WTC11 (cell line): ENCODE results near the gene OGFOD3. TPM values are rescaled to one million over a fixed set of nuclear protein-coding genes. Genes with fewer than 3 reads are reported as not detected.

Experiments
- ATAC-seq: fragments of 200-7000 bp; cut with Tn5 transposase; 2 replicates; pipeline ENCODE4 v1.10.0; 2021; ENCODE audit warnings: mild to moderate bottlenecking, moderate library complexity
- CTCF ChIA-PET: fragments of 300-600 bp; sonication (Branson Sonifier 250); formaldehyde crosslinking; loops from one replicate; lab custom pipeline; 2021; ENCODE audit warnings: antibody characterized with exemption; lab: Charles Lee
- POLR2A ChIA-PET: fragments of 350-600 bp; sonication (Branson Sonifier 250); formaldehyde crosslinking; loops from one replicate; lab custom pipeline; 2021; ENCODE audit warnings: antibody characterized with exemption; lab: Charles Lee
- DNase-seq: peaks from one replicate; pipeline ENCODE4 v3.0.0; 2021; ENCODE audit warnings: low spot score
- H3K27ac Mint-ChIP-seq: 2 replicates; pipeline ENCODE4 v1.8.0; 2021; ENCODE audit warnings: mixed read lengths
- H3K27me3 Mint-ChIP-seq: 2 replicates; pipeline ENCODE4 v1.8.0; 2021; ENCODE audit warnings: low read depth, mild to moderate bottlenecking, moderate library complexity, mixed read lengths
- H3K36me3 Mint-ChIP-seq: 2 replicates; pipeline ENCODE4 v1.8.0; 2021; ENCODE audit warnings: mixed read lengths
- H3K4me1 Mint-ChIP-seq: 2 replicates; pipeline ENCODE4 v1.8.0; 2022; ENCODE audit warnings: mixed read lengths
- H3K4me3 Mint-ChIP-seq: 2 replicates; pipeline ENCODE4 v1.8.0; 2021; ENCODE audit warnings: mild to moderate bottlenecking, moderate library complexity, mixed read lengths
- H3K9me3 Mint-ChIP-seq: 2 replicates; pipeline ENCODE4 v1.8.0; 2021; ENCODE audit warnings: mixed read lengths
- AR ChIP-seq: fragments of 250-450 bp; sonication (Bioruptor Pico); IDR thresholded peaks from 2 replicates; pipeline ENCODE4 v1.9.0; 2021; ENCODE audit warnings: mild to moderate bottlenecking
- CREM ChIP-seq: sonication (generic); formaldehyde crosslinking; IDR thresholded peaks from 2 replicates; pipeline ENCODE4 v1.8.1; 2022; ENCODE audit warnings: mild to moderate bottlenecking, missing genetic modification reagents, moderate library complexity
- ELF4 ChIP-seq: sonication (generic); formaldehyde crosslinking; IDR thresholded peaks from 2 replicates; pipeline ENCODE4 v1.8.1; 2022; ENCODE audit warnings: low read depth, mild to moderate bottlenecking, moderate library complexity, missing genetic modification reagents
- GRHL2 ChIP-seq: fragments of 250-450 bp; sonication (Bioruptor Pico); IDR thresholded peaks from 2 replicates; pipeline ENCODE4 v1.8.0; 2022; ENCODE audit warnings: mild to moderate bottlenecking, moderate library complexity; ENCODE audit not compliant: insufficient replicate concordance, severe bottlenecking
- GTF2I ChIP-seq: fragments of 250-450 bp; sonication (Bioruptor Pico); conservative IDR thresholded peaks from 2 replicates; pipeline ENCODE4 v1.4.0; 2021; ENCODE audit warnings: mild to moderate bottlenecking
- JUN ChIP-seq: sonication (generic); formaldehyde crosslinking; IDR thresholded peaks from 2 replicates; pipeline ENCODE4 v1.8.0; 2023; ENCODE audit warnings: mild to moderate bottlenecking, missing genetic modification reagents
- MAX ChIP-seq: sonication (generic); formaldehyde crosslinking; IDR thresholded peaks from 2 replicates; pipeline ENCODE4 v1.8.0; 2022; ENCODE audit warnings: mild to moderate bottlenecking, missing genetic modification reagents
- NFATC4 ChIP-seq: fragments of 250-450 bp; sonication (Bioruptor Pico); IDR thresholded peaks from 2 replicates; pipeline ENCODE4 v1.9.0; 2021; ENCODE audit warnings: mild to moderate bottlenecking
- NFE2L1 ChIP-seq: sonication (generic); formaldehyde crosslinking; IDR thresholded peaks from 2 replicates; pipeline ENCODE4 v1.8.1; 2023; ENCODE audit warnings: missing genetic modification reagents
- NR1H2 ChIP-seq: sonication (generic); formaldehyde crosslinking; IDR thresholded peaks from 2 replicates; pipeline ENCODE4 v1.9.0; 2021; ENCODE audit warnings: mild to moderate bottlenecking, moderate library complexity, missing genetic modification reagents
- TEAD4 ChIP-seq: sonication (generic); formaldehyde crosslinking; IDR thresholded peaks from 2 replicates; pipeline ENCODE4 v1.8.0; 2022; ENCODE audit warnings: mild to moderate bottlenecking, missing genetic modification reagents
- ZBTB21 ChIP-seq: sonication (generic); formaldehyde crosslinking; IDR thresholded peaks from 2 replicates; pipeline ENCODE4 v1.8.1; 2023; ENCODE audit warnings: mild to moderate bottlenecking, missing genetic modification reagents, borderline replicate concordance
- total RNA-seq: library from RNA; stranded (reverse); gene quantifications from 3 replicates; pipeline ENCODE4 v1.2.3, GENCODE V29; 2021
- TF ChIP-seq, protein P1 (sequence below): sonication (generic); formaldehyde crosslinking; IDR thresholded peaks from 2 replicates; pipeline ENCODE4 v1.8.1; 2023; ENCODE audit warnings: mild to moderate bottlenecking, moderate library complexity, missing genetic modification reagents
- TF ChIP-seq, protein P2 (sequence below): sonication (generic); formaldehyde crosslinking; IDR thresholded peaks from 2 replicates; pipeline ENCODE4 v1.8.0; 2023; ENCODE audit warnings: mild to moderate bottlenecking, missing genetic modification reagents
- TF ChIP-seq, protein P3 (sequence below): sonication (generic); formaldehyde crosslinking; IDR thresholded peaks from 2 replicates; pipeline ENCODE4 v1.8.1; 2022; ENCODE audit warnings: missing genetic modification reagents, borderline replicate concordance

The OGFOD3 gene
- total RNA-seq, 1 experiment from 2014 or later: 20.4 TPM

DNA sequence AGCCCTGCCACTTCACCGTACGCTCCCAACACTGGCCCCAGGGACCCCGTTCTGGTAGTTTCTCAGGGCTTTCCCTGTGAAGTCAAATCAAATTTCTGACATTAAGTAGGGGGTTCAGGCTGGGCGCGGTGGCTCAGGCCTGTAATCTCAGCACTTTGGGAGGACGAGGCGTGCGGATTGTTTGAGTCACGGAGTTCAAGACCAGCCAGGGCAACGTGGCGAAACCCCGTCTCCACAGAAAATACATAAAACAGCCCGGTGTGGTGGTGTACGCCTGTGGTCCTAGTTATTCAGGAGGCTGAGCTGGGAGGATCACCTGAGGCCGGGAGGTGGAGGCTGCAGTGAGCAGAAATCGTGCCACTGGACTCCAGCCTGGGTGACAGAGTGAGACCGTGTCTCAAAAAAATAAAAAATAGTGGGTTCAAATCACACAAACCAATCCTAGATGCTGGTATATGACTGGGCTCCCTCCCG lies 31.5 kb upstream of the OGFOD3 start:
- TF ChIP-seq AR (CRISPR knock-in tag): 0 out of 2 replicates have a peak, but pooled peaks have one; percentile 21
- no peak for TF ChIP-seq ELF4 (CRISPR knock-in tag)
- CTCF ChIA-PET: interaction anchor here (1.1 kb wide), 1 partner anchor 214 kb away, joined by 4 read pairs; no protein-coding TSS in a partner anchor
- peaks cover 17% of the 10 kb centered on the region for H3K36me3 Mint-ChIP-seq
- DNase-seq (no peak), ATAC-seq (no peak)
- H3K27me3 Mint-ChIP-seq: peaks cover 20% of the 10 kb centered on the region
- H3K9me3 Mint-ChIP-seq: peaks cover 30% of the 10 kb centered on the region
- peak overlapping the region; percentile 72 for H3K4me3 Mint-ChIP-seq
- H3K27ac Mint-ChIP-seq: peak overlapping the region; percentile 84
- POLR2A ChIA-PET: no interaction called here
- peaks cover 14% of the 10 kb centered on the region for H3K4me1 Mint-ChIP-seq

DNA sequence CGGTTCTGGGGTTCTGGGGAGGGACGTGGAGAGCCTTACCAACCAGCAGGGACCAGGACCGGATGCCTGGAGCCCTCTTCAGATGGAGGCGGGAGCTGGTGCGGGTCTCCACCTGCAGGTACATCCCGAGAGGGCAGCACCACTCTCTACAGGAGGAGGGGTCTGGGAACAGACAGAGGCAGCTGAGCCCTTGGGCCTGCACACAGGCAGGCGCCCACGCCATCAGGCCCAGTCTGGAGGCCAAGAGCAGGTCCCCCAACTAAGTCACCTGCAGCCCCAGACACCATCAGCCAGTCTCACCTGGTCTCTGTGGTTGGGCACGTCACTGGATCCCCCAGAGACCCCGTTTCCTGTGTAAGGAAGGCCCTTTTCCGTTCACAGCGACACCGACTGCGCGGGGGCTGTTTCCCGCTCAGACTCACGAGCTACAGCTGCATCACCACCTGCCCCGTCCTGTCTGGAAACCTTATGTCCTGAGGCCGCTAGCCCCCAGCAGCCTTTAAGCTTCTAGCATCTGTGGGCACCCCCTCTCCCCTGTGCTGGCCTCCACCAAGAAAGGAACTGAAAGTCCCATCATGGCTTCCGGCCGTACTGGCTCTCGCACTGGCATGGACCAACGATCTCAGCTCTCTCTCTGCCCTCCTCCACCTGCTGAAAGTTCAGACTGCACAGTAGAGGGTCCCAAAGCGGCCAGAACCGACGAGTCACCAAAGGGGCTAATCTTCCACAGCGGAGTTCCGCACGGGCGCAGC lies 30.9 kb upstream of the OGFOD3 start:
- Mint-ChIP-seq H3K4me3 (peak overlapping the region; percentile 72), H3K4me1 (peaks cover 14% of the 10 kb centered on the region), H3K9me3 (peaks cover 29% of the 10 kb centered on the region), H3K27me3 (peaks cover 20% of the 10 kb centered on the region), H3K36me3 (peaks cover 16% of the 10 kb centered on the region), H3K27ac (peak overlapping the region; percentile 84)
- TF ChIP-seq, protein P1, sequence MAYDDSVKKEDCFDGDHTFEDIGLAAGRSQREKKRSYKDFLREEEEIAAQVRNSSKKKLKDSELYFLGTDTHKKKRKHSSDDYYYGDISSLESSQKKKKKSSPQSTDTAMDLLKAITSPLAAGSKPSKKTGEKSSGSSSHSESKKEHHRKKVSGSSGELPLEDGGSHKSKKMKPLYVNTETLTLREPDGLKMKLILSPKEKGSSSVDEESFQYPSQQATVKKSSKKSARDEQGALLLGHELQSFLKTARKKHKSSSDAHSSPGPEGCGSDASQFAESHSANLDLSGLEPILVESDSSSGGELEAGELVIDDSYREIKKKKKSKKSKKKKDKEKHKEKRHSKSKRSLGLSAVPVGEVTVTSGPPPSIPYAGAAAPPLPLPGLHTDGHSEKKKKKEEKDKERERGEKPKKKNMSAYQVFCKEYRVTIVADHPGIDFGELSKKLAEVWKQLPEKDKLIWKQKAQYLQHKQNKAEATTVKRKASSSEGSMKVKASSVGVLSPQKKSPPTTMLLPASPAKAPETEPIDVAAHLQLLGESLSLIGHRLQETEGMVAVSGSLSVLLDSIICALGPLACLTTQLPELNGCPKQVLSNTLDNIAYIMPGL (CRISPR knock-in tag): no peak
- no peak for TF ChIP-seq JUN (CRISPR knock-in tag)
- no peak for TF ChIP-seq NFATC4 (CRISPR knock-in tag)
- no peak for TF ChIP-seq GRHL2
- TF ChIP-seq, protein P2, sequence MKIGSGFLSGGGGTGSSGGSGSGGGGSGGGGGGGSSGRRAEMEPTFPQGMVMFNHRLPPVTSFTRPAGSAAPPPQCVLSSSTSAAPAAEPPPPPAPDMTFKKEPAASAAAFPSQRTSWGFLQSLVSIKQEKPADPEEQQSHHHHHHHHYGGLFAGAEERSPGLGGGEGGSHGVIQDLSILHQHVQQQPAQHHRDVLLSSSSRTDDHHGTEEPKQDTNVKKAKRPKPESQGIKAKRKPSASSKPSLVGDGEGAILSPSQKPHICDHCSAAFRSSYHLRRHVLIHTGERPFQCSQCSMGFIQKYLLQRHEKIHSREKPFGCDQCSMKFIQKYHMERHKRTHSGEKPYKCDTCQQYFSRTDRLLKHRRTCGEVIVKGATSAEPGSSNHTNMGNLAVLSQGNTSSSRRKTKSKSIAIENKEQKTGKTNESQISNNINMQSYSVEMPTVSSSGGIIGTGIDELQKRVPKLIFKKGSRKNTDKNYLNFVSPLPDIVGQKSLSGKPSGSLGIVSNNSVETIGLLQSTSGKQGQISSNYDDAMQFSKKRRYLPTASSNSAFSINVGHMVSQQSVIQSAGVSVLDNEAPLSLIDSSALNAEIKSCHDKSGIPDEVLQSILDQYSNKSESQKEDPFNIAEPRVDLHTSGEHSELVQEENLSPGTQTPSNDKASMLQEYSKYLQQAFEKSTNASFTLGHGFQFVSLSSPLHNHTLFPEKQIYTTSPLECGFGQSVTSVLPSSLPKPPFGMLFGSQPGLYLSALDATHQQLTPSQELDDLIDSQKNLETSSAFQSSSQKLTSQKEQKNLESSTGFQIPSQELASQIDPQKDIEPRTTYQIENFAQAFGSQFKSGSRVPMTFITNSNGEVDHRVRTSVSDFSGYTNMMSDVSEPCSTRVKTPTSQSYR (CRISPR knock-in tag): no peak
- no peak for TF ChIP-seq MAX (CRISPR knock-in tag)
- TF ChIP-seq GTF2I: no peak
- no peak for TF ChIP-seq NR1H2
- TF ChIP-seq ZBTB21 (CRISPR knock-in tag): no peak
- no peak for TF ChIP-seq NFE2L1 (CRISPR knock-in tag)
- no peak for TF ChIP-seq CREM (CRISPR knock-in tag)
- CTCF ChIA-PET: interaction anchor here (0.7 to 1.1 kb wide), 2 partner anchors 25 to 213 kb away, joined by 3 to 4 read pairs; no protein-coding TSS in a partner anchor
- peak; percentile 42 for DNase-seq
- POLR2A ChIA-PET: no interaction called here
- peak; percentile 63 for ATAC-seq

DNA sequence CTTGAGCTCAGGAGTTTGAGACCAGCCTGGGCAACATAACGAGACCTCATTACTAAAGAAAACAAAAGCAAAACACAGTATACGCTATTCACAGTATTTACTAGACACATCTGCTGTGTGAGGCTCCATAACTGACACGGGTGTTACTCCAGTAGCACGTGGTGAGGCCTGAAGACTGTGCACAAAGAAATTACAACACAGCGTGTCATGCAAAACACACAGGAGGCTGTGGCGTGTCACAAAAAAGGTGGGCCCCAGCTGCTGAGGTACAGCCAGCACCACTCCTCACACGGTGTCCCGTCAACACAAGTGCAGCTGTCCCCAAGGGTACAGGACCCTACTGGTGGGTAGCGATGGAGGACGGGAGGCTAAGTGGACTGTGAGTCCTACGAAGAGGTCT lies 29.5 kb upstream of the OGFOD3 start:
- TF ChIP-seq, protein P3, sequence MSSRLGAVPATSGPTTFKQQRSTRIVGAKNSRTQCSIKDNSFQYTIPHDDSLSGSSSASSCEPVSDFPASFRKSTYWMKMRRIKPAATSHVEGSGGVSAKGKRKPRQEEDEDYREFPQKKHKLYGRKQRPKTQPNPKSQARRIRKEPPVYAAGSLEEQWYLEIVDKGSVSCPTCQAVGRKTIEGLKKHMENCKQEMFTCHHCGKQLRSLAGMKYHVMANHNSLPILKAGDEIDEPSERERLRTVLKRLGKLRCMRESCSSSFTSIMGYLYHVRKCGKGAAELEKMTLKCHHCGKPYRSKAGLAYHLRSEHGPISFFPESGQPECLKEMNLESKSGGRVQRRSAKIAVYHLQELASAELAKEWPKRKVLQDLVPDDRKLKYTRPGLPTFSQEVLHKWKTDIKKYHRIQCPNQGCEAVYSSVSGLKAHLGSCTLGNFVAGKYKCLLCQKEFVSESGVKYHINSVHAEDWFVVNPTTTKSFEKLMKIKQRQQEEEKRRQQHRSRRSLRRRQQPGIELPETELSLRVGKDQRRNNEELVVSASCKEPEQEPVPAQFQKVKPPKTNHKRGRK (CRISPR knock-in tag): no peak
- no peak for TF ChIP-seq TEAD4 (CRISPR knock-in tag)
- TF ChIP-seq, protein P1 (CRISPR knock-in tag): no peak
- no peak for TF ChIP-seq NR1H2
- Mint-ChIP-seq H3K4me1 (peaks cover 14% of the 10 kb centered on the region), H3K4me3 (no peak overlapping the region), H3K27ac (no peak overlapping the region; the same call in 1 of the 2 replicates), H3K36me3 (peaks cover 12% of the 10 kb centered on the region), H3K27me3 (peaks cover 17% of the 10 kb centered on the region), H3K9me3 (peaks cover 17% of the 10 kb centered on the region)
- POLR2A ChIA-PET: no interaction called here
- no peak for DNase-seq
- no peak for ATAC-seq
- CTCF ChIA-PET: no interaction called here
